DMS53 (cell line): Measurements from ENCODE around the gene CIITA.

Experiments used
- DNase-seq: peaks from one replicate; lab custom pipeline; 2025; lab: John Stamatoyannopoulos, UW

CIITA gene

DNA sequence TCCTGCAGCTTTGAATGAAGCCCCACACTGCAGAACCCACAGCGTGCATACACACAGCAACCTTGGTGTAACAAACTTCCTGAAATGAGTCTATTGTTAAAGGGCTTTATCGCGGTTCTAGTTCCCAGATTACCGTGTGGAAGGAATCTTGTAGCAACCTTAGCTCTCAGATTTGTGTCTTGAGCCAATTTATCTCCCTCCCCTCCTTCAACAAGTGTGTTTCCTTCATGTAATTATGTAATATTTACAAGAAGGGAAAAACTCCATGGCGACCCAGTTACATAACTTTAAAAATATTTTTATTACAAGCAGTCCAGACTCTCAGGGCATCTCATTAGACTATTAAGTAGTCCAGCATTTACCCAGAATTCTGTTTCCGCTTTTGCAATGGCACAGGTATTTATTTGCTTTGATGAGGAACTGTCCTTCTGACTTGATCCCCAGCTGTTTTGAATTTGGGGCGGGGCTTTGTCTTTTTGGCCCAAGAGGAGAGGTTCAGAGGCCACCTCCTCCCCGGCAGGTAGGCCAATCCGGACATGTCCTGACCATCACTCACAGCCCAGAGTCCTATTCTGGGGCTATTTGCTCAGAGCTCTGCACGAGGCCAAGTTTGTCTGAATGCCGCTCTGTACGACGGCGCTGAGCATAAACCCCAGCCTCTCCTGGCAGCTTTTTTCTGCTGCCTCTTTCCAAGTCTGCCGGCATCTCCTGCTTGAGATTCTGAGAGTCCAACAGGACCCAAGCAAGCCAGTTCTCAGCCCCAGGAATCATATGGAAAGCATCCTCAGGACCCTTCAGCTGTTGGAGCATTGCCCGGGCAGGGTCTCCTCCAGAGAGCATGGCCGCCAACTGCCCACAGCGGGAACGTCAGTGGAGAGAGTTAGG lies 103.0 kb downstream of the CIITA start:
- no peak for DNase-seq

DNA sequence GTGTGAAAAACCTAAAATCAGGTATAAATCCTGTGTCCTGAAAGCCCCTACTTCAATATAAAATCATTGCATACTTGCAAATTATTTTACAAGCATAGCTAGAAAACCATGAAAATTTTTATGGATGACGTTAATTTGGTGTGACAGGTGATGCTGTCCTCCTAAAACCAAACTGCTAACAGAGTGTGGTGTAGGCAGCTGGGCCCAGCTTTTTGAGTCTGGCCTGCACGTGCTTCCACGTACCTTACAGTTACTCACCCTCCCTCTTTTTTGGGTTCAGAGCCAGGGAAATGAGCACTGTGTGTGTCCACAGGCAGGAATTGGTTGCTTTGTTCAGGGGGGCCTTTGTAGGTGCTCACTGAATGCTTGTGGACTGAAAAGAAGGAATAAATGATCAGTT lies 103.8 kb downstream of the CIITA start:
- no peak for DNase-seq

DNA sequence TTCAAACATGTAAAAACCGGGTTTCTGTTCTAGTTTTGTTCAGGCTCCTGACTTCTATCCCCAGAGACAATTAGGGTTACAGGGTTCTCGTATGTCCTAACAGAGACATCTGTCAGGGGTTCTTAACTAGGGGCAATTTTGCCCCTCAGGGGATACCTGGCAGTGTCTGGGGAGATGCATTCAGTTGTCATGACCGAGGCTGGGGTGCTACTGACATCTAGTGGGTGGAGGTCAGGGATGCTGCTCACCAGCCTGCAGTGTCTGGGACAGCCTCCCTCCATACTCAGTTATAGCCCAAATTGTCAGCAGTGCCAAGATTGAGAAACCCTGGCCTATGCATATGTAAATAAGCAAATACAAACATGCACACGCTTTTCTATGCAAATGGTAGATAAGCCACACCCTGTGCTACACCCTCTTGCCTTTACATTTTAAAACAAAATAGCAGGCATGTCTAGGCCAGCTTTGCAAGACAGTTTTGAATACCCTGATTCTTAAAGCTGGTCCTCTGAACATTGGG lies 104.8 kb downstream of the CIITA start:
- peak; percentile 40 for DNase-seq

DNA sequence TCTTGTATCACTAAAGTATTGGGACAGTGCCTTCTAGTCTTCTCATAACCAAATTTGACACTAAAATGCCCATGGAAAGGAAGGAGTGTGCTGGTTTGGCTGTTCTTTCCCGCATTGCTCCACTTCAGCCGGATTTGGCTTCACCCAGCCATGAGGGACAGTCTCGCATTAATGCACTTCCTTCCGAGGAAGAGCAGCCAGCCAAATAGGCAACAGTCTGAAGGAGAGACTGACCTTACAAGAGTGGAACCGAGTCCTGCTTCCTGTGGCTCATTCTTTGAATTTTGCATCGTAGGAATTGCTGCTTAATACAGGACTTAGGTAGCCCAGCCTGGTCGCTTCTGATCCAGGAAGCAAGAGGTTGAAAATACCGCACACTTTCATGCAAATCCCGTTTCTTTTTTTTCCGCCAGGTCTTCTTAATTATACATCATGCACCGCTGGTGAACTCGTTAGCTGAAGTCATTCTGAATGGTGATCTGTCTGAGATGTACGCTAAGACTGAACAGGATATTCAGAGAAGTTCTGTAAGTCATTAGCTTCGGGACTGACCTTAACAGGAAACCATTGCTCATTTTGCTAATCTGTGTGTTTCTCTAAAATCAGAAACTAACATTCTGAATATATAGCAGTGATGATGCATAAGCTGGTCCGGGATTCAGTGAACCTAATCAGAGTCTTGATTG lies 105.6 kb downstream of the CIITA start:
- DNase-seq = no peak

DNA sequence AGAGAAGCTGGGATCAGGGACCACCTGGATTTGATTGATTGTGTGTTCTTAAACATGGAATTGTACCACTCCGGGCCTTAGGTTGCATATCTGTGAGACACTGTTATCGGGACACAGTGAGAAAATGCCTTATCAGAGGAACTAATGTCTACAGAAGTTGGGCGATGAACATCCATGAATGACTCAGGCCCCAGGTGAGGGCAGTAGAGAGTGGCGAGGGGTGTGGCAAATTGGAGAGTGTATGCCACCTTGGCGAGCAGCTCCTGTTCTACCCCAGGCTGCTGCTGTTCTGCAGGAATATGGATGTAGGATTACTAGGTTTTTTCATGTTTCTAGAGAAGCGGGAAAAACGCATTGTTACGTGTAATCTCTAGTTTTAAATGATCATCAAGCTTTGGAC lies 106.2 kb downstream of the CIITA start:
- no peak for DNase-seq

DNA sequence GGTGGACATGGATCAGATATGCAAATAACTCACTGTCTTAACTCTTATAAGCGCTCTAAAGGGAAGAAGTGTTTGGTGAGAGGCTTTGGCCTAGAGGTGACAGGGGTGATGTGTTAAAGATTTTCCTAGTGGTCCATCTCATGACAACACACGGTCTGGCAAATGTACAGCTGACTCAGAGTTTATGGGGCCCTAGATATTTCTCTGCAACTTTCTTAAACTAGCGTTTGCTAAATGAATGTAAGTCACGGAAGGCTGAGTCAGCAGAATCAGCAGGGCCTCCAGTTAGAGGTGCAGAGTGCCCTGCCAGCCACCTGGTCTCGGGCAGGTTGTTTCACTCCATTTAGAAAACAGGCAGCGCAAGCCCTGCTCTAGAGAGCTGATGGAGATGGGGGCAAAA lies 107.5 kb downstream of the CIITA start:
- no peak for DNase-seq
